Islet precursor cell (in vitro differentiated cells): ENCODE measurements around the gene MAFB.

ENCODE experiments used
- DNase-seq: peaks from one replicate; pipeline ENCODE4 v3.0.0-alpha.2; 2018

MAFB gene

GRCh38 chr20:40680161-40680959 is 8.7 kb downstream of the MAFB start:
- DNase-seq = no peak

GRCh38 chr20:40679184-40679583 is 9.9 kb downstream of the MAFB start:
- DNase-seq = no peak

- DNase-seq = no peak
These were observed 10.7 kb downstream of the MAFB start for GRCh38 chr20:40678286-40678875.

GRCh38 chr20:40677343-40677924 is 11.6 kb downstream of the MAFB start:
- no peak for DNase-seq

- DNase-seq = no peak
These were observed 12.4 kb downstream of the MAFB start for GRCh38 chr20:40676491-40677269.

- DNase-seq = no peak
These were observed 13.3 kb downstream of the MAFB start for GRCh38 chr20:40675599-40676221.

GRCh38 chr20:40673442-40673841 is 15.6 kb downstream of the MAFB start:
- DNase-seq = peak; percentile 71

- DNase-seq = no peak
These were observed 16.9 kb downstream of the MAFB start for GRCh38 chr20:40672095-40672494.

- DNase-seq = no peak
These were observed 18.8 kb downstream of the MAFB start for GRCh38 chr20:40670253-40670652.

- no peak for DNase-seq
These were observed 19.3 kb downstream of the MAFB start for GRCh38 chr20:40669692-40670091.

- peak; percentile 82 for DNase-seq
These were observed 20.4 kb downstream of the MAFB start for GRCh38 chr20:40668449-40669228.

GRCh38 chr20:40667503-40667902 is 21.5 kb downstream of the MAFB start:
- no peak for DNase-seq

GRCh38 chr20:40666336-40666735 is 22.7 kb downstream of the MAFB start:
- DNase-seq = no peak

GRCh38 chr20:40664891-40665290 is 24.1 kb downstream of the MAFB start:
- DNase-seq = no peak

- peak; percentile 97 for DNase-seq
These were observed 24.8 kb downstream of the MAFB start for GRCh38 chr20:40663991-40664880.

- DNase-seq = no peak
These were observed 25.7 kb downstream of the MAFB start for GRCh38 chr20:40663304-40663790.

- DNase-seq = no peak
These were observed 29.5 kb downstream of the MAFB start for GRCh38 chr20:40659567-40659966.

- no peak for DNase-seq
These were observed 30.5 kb downstream of the MAFB start for GRCh38 chr20:40658509-40658908.

GRCh38 chr20:40657526-40657925 is 31.5 kb downstream of the MAFB start:
- no peak for DNase-seq

- DNase-seq = no peak
These were observed 33.6 kb downstream of the MAFB start for GRCh38 chr20:40655451-40655850.

GRCh38 chr20:40654876-40655275 is 34.2 kb downstream of the MAFB start:
- no peak for DNase-seq
